HG03378 (cell line): ENCODE data around the gene COPS9.

ENCODE experiments used
- ATAC-seq: cut with Tn5 transposase; IDR thresholded peaks from one replicate; pipeline ENCODE4 v1.9.1; 2021; ENCODE audit warnings: mild to moderate bottlenecking, moderate library complexity; ENCODE audit not compliant: unreplicated experiment

Gene COPS9

GRCh38 chr2:240136013-240136670 is at the start of gene COPS9:
Gene COPS9, minus strand, starts transcription at chr2:240136305. Its CDS starts 21 bp downstream, at chr2:240136284.
- ATAC-seq: peak; percentile 64

DNA sequence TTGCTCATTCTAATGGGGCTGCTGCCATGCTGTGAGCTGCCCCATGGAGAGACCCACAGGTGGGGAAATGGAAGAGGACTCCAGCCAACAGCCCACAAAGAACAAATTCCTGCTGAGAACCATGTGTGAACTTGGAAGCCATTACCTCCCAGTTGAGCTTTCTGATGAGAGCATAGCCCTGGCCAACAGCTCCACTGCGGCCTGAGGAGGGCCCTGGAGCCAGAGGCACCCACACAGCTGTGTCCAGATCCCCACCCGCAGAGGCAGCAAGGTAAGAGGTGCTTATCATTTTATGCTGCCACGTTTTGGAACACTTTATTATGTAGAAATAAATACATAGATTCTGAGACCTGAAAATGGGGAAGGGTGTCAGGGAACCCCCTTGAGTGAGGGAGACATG is 48.6 kb upstream of the COPS9 start:
- no peak for ATAC-seq

GRCh38 chr2:240183875-240184590 is 47.9 kb upstream of the COPS9 start:
- no peak for ATAC-seq

DNA sequence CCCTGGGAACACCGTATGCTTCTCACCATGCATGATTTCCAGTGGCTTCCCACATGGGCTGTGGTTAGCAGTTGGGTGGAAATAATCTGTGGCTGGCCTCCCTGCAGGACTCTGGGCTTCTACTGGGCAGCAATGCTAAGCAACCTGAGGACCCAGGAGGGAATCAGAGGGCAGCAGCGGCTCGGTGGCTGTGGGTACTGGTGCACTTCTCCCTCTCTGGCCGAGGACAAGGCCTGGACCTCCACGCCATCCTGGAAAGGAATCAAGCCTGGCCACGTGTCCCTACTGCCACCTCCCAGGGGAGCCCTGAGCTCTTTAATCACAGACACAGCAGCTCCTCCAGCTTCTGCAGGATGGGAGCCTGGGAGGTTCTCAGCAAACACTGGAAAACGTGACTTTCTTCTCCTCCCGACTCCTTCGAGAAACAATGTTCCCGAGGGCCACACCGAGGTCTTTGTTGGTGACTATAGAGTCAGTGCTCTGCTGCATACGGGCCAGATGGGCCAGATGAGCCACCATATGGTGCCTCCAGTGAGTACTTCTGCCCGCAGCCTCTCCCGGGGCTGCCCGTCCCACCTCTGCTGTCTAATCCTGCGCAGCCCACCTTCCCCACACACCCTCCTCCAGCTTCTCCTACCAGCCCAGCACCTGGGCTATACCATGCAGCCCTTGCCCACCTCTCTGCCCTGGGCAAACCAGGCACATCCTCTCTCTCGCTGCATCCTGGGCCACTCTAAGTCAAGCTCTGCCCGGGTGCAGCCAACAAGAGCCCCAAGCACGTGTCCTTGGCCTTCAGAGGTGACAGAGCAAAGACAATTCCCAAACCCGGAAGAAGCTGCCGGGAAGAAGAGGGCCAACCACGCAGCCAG is 47.1 kb upstream of the COPS9 start:
- no peak for ATAC-seq

DNA sequence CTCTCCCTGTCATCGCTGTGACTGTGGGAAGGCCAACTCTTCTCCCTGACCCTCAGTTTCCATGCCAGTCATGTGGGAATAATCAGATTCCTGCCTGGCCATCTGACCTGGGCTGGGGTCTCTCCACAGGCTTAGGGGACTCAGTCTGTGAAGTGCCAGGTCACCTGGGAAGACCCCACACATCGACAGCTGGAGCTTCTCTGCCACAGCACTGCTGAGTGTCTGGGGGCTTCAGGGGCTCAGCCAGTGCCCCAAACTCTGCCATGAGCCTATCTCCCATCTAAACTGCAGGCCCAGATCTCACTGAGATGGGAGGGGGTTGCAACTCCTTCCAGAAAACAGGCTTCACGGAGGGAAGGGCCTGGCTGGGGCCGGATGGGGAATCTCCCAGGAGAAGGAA is 46.4 kb upstream of the COPS9 start:
- no peak for ATAC-seq

DNA sequence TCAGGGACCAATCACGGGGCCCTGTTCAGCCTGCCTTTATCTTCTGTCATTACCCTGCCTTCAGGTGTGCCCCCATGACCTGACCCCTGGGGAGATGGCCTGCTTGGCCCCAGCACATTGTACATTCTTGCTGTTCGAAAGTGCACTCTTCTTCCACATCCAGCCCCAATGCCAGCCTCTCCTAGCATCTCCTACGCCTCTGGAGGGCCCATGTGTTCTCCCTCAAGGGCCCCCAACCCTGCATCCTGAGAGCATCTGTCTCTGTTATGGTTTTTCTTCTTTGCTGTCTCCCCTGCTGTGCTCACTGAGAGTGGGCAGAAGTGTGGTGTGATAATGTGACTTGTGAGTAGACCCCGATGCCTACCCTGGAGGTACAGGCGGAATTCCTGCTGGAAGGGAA is 45.9 kb upstream of the COPS9 start:
- no peak for ATAC-seq

- ATAC-seq: no peak
Measured at GRCh38 chr2:240179941-240180666, 44.0 kb upstream of the COPS9 start.

- ATAC-seq: no peak
Measured at GRCh38 chr2:240179186-240179815, 43.2 kb upstream of the COPS9 start.

- no peak for ATAC-seq
Measured at GRCh38 chr2:240178564-240178963, 42.5 kb upstream of the COPS9 start.

DNA sequence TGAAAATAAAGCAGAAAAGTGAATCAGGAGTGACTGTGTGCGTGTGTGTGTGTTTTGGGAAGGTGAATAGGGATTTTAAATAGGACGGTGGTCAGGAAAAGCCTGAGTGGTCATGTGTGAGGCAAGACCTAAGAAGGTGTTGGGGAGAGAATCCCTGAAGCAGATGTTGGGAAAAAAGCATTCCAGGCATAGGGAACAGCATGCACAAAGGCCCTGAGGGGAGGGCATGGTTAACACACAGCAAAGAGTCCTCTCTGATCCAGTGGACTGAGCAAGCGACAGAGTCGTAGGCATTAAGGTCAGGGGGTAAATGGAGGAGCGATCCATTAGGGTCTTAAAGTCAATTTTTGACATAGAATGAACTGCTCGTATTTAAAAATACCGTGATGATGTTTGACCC is 38.4 kb upstream of the COPS9 start:
- ATAC-seq: no peak

DNA sequence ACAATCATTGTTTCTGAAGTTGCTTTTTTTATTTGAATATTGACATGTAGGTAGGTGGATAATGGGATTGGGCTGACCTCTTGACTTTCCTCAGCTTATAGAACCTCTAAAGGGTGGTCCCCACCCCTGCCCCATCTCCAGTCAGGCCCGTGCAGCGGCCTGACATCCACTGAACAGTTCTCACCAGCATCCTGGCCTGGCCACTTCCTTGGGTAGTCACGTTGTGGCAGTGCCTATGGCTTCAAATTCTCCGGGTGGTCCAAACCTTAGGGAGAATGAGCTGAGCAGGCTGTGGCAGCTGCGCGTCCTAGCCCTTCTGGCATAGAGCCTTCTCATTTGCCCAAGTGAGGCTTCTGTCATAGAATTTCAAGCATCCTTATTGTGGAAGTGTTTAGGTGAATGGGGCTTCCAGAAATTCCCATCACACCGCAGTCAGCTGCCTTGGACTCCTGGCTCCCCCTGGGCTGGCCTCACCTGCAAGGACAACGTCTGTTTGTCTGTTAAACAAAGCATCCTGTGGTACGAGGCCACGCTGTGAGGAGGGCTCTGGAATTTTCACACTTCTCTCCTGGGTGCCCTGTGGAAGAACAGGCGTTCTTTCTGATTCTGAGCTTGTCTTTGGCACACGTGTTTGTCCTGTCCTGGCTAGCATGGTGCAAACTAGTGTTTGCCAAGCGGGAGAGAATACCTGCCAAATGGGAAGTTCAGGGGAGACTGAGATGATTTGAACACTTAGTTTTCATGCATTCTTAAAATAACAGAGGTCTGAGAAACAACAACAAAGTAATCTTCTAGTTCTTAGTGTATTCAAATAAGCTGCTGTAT is 36.2 kb upstream of the COPS9 start:
- ATAC-seq: no peak

GRCh38 chr2:240170883-240171282 is 34.8 kb upstream of the COPS9 start:
- ATAC-seq: no peak

GRCh38 chr2:240170354-240170735 is 34.2 kb upstream of the COPS9 start:
- ATAC-seq: no peak

GRCh38 chr2:240169486-240170353 is 33.6 kb upstream of the COPS9 start:
- ATAC-seq: no peak

DNA sequence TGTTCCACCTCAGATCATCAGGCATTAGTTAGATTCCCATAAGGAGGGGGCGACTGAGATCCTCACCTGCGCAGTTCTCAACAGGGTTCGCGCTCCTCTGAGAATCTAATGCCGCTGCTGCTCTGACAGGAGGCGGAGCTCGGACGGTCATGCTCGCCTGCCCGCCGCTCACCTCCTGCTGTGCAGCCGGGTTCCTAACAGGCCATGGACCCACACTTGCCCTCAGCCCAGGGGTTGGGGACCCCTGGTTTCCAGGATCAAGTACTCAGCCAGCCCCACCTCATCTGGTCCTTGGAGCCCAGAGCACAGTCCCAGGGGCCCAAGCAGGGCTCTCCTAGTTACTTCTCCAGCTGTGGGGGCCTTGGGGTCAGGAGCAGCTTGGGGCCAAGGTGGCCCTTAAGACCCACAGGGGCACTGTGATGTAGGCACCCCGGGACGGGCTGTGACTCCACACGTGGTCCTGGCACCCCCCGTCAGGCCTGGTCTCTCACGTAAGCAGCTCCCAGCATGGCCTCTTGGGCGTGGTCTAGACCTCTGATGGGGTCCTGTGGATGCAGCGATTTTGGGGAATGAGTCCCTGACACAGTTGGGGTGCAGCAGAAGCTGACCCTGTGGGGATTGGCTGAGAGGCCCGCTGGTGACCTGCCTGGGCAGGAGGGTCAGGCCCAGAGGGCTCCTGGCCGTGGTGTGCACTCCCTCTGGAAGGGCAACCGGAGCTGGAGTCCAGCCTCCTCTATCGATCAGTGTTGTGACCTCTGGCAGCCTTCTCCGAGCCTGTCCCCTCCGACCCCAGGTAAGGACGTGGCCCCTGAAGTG is 32.6 kb upstream of the COPS9 start:
- no peak for ATAC-seq

- no peak for ATAC-seq
Measured at GRCh38 chr2:240168041-240168440, 31.9 kb upstream of the COPS9 start.

DNA sequence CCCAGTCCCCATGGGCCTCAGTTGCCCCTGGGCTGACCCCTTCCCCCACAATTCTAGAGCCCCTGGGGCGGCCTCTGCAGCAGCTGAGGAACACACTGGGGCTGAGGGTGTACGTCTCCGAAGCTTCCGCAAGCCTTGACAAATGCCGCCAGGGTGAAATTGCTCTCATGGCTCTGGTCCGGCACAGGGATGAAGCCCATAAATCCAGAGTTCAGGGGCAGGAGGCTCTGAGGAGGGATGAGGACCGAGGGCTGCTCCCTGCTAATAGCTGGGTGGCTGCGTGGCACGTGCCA is 31.4 kb upstream of the COPS9 start:
- no peak for ATAC-seq
